HG02840 (cell line): ENCODE results near the gene AKIRIN2.
"Not testable (repeated sequence)": the region's sequence is repeated elsewhere in the genome, so short reads cannot be mapped to it uniquely, and the experiment has no call there.

ENCODE experiments used
- ATAC-seq: cut with Tn5 transposase; IDR thresholded peaks from one replicate; pipeline ENCODE4 v1.9.1; 2021; ENCODE audit warnings: mild to moderate bottlenecking, moderate library complexity, moderate number of reproducible peaks; ENCODE audit not compliant: unreplicated experiment, low FRiP score

AKIRIN2 gene

DNA sequence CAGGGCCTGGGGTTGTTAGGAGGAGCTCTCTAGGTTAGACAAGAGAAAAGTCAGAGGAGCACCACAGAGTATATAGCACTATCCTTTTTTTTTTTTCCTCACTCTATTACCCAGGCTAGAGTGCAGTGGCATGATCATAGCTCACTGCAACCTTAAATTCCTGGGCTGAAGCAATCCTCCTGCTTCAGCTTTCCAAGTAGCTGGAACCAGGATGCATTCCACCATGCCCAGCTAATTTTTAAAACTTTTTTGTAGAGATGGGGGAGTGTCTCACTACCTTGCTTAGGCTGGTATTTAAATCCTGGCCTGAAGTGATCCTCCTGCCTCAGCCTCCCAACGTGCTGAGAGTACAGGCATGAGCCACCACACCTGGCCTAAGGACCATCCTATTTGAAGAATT is 19.3 kb upstream of the AKIRIN2 start:
- no peak for ATAC-seq

GRCh38 chr6:87718662-87719433 is 16.8 kb upstream of the AKIRIN2 start:
- ATAC-seq: no peak

GRCh38 chr6:87716928-87717614 is 15.0 kb upstream of the AKIRIN2 start:
- no peak for ATAC-seq

DNA sequence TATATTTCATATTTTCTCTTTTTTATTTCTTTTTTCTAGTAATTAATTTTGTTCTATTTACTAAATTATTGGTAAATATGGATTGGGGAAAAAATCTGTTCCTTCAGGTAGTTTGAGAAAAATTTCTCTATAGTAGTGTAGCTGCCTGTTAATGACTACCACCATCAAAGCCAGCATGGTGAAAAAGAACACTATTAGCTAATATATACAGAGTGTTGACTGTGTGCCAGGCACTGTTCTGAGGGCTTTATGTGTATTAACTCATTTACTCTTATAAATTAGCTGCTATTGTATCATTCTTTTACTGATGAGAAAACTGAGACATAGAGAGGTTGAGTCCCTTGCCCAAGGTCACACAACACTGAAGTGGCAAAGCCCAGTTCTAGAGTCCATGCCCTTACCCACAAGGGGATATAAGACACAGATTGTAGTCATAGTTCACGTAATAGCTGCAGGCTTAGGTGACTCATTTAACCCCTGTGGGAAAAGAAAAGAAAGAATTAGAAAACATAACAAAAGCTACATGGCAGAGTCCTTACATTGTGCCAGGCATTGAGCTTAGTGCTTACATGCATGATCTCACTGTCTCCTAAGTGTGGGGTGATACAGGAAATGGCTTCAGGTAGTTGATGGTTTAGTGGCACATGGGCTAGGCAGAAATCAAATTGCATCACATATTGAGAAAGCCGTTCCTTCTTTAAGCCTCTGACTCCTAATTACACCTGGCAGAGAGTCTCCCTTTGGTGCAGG is 12.2 kb upstream of the AKIRIN2 start:
- ATAC-seq: no peak

GRCh38 chr6:87712713-87713112 is 10.7 kb upstream of the AKIRIN2 start:
- ATAC-seq: not testable (repeated sequence)

DNA sequence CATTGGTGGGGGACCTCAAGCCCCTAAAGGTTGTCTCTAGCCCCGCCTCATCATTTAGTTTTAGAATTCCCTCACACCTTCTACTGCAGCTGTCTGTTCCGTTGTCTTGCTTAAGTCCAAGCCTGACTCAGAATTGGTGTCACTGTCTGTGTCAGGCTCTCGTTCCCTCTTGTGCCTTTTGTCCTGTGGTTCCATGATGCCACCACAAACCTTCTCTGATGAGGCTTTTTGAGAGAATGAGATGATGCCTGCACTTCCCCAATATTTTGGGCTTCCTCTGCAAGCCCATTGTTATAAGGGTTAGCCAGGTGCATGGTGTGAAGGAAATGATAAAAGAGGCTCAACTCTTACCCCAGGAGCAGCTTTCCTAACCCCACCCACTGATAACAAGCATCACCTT is 8.1 kb upstream of the AKIRIN2 start:
- no peak for ATAC-seq

- not testable (repeated sequence) for ATAC-seq
These were observed 6.8 kb upstream of the AKIRIN2 start for GRCh38 chr6:87708581-87709427.

DNA sequence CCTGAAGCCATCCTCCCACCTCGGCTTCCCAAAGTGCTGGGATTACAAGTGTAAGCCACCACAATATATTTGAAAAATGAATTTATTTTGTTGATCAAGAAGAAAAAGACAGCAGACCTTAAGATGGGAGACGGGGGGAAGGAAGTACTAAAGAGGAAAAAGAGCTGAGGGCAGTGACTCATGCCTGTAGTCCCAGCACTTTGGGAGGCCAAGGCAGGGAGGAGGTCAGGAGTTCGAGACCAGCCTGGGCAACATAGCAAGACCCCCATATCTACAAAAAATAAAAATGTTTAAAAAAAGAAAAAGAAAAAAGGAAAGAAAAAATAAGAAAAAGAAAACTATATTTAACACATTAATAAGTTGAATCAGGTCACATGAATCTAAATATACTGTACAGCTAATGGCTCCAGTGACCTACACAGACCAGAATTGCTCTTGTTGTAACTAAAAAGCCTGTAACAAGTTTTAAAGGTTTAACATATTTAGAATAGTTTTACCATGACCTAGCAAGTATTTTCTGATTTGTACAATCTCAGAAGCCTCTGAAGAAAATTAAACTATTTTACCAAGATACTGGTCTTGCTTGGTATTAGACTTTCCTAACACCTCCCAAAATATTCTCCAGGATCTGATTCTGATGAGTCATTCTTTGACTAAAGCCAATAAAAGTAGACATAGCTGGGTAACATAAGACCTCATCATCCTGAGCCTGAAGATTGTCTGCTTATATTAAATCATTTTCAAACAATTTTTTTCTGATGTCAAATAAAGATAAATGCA is 4.3 kb upstream of the AKIRIN2 start:
- no peak for ATAC-seq

- ATAC-seq: peak; percentile 50
These were observed 3.1 kb upstream of the AKIRIN2 start for GRCh38 chr6:87705070-87705691.

DNA sequence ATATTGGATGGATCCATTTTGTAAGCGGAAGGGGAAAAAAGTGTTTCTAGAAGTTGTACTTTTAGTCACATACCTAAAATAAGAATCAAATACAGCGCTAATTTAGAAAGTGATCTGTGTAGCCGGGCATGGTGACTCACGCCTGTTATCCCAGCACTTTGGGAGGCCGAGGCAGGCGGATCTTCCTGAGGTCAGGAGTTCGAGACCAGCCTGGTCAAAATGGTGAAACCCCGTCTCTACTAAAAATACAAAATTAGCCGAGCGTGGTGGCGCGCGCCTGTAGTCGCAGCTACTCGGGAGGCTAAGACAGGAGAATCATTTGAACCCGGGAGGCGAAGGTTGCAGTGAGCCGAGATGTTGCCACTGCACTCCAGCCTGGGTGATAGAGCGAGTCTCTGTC is 1.0 kb upstream of the AKIRIN2 start:
- ATAC-seq: not testable (repeated sequence)

- no peak for ATAC-seq
These were observed 534 bp upstream of the AKIRIN2 start for GRCh38 chr6:87702589-87702945.

GRCh38 chr6:87701344-87701675 is 723 bp downstream of the AKIRIN2 start:
- no peak for ATAC-seq

DNA sequence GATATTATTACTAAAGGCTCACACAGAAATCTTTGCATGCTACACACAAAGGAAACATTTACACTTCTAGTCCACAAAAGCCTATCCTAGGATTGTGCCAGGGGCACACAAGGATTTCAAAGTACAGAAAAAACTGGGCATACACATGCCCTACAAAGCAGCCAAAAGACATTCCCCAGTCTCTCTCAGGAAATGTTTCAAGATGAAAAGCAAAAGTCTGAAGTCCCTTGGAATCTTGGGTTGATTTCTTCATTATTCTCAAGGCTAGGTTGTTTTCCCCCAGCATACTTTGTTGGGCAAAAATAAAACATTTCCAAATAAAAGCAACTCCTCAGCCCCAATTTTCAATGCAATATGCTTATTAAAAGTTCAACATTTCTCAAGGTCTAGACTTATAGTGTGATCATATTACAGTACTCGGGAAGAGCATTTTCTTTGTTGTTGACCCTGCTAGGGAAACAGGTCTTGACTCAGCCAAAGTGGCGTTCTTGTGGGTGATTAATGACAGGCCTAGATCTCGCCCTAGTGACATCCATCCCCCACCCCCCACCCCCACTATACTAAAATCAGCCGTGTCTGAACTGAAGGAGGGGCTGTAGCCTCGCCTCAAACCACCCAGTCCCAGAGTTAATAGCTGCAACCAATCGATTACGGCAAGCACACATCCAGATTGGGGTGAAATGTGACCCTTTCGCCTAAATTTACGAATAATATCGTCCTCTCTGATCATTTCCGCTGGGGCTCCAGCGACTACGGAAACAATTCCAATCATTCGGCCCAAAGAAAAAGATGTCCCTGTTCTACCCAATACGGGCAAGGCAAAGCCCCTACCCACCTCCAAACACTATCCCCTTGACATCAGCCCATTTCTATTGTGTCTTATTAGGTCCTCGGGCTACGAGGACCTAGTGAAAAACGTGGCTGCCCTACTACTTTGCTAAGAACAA is 1.4 kb downstream of the AKIRIN2 start:
- ATAC-seq: no peak

DNA sequence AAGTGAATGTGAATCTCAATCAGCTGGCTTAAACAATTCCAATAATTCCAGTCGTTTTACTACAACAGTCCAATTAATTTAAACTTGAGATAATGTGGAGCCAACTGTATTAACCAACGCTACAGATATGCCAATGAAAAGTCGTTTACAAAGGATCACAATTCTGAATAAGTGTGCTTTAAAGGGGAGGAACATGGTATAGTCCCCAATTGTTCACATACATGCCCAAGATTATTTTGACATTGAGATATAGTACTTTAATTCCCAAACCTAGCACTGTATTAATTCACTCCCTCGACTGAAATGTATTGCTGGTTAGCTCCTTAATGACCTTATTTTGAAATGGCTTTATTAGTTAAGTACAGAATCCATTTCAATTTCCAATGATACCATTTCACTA is 2.5 kb downstream of the AKIRIN2 start:
- no peak for ATAC-seq

GRCh38 chr6:87698547-87699006 is 3.5 kb downstream of the AKIRIN2 start:
- no peak for ATAC-seq

DNA sequence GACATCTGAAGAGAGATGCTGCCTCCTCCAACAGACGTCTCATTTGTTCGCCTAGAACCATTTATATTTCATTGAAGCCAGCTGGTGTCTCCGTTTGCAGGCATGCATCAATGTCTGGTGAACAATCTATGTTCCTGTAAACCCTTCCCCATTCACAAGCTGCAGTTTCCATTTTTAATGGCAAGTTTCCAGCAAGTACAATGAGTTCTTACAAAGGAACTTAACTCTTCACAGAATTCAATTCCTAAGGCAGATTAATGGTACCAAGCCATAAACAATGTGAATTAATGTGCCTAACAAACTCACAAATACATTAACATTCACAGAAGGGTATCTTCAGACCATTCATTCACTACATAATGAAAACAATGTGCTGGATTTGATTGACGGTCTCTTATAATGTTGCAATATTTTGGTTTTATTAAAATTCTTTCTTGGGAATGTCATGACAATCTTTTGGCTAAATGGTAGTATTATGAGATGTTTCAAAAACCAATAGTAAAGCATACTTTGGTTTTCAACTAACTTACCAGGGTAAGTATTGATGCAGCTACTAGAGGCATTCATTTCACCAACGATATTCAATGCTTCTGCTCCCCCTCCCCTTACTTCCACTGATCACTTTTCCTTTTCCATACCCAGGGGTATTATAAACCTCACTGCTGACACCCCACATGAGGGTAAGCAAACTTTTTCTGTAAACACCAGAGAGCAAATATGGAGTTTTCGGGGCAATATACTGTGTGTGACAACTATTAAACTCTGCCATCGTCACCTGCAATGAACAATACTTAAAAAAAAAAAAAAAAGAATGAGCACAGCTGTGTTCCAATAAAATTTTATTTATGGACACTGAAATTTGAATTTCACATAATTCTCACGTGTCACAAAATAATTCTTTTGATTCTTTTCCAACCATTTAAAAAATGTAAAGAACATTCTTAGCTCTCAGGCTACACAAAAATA is 4.2 kb downstream of the AKIRIN2 start:
- no peak for ATAC-seq

- ATAC-seq: not testable (repeated sequence)
These were observed 5.2 kb downstream of the AKIRIN2 start for GRCh38 chr6:87696817-87697216.
